Measurements from ENCODE around the gene CFAP99. TPM values are rescaled to one million over a fixed set of nuclear protein-coding genes. Genes with fewer than 3 reads are reported as not detected.

The CFAP99 gene
- total RNA-seq, 6 donors from 2014 or later = 0.57 to 24.7 (median 9.3) TPM

GRCh38 chr4:2387829-2388228 lies 30.9 kb upstream of the CFAP99 start:
- H3K4me1 ChIP-seq = peaks cover 0 to 12% (median 1%) of the 10 kb centered on the region in 4 donors
- H3K4me3 ChIP-seq = no peak overlapping the region
- no peak overlapping the region for H3K27ac ChIP-seq
- WGBS, 2 donors = 96 to 100% methylated on average over 8 of the region's 12 CpGs
- H3K9me3 ChIP-seq = no peaks in the 10 kb centered on the region
- TF ChIP-seq EP300 (IDR thresholded peaks at IDR 0.05) (no peak), POLR2AphosphoS5 (IDR thresholded peaks at IDR 0.05) (no peak), POLR2A (IDR thresholded peaks at IDR 0.05) (no peak)
- TF ChIP-seq, protein P1, sequence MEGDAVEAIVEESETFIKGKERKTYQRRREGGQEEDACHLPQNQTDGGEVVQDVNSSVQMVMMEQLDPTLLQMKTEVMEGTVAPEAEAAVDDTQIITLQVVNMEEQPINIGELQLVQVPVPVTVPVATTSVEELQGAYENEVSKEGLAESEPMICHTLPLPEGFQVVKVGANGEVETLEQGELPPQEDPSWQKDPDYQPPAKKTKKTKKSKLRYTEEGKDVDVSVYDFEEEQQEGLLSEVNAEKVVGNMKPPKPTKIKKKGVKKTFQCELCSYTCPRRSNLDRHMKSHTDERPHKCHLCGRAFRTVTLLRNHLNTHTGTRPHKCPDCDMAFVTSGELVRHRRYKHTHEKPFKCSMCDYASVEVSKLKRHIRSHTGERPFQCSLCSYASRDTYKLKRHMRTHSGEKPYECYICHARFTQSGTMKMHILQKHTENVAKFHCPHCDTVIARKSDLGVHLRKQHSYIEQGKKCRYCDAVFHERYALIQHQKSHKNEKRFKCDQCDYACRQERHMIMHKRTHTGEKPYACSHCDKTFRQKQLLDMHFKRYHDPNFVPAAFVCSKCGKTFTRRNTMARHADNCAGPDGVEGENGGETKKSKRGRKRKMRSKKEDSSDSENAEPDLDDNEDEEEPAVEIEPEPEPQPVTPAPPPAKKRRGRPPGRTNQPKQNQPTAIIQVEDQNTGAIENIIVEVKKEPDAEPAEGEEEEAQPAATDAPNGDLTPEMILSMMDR (IDR thresholded peaks at IDR 0.05) = no peak
- H3K36me3 ChIP-seq = no peaks in the 10 kb centered on the region
- DNase-seq (no peak), ATAC-seq (ENCODE audit: low FRiP score in 2 of 2) (no peak)
- no peaks in the 10 kb centered on the region for H3K27me3 ChIP-seq

GRCh38 chr4:2388429-2389182 lies 30.1 kb upstream of the CFAP99 start:
- DNase-seq (no peak), ATAC-seq (ENCODE audit: low FRiP score in 2 of 2) (no peak)
- H3K27me3 ChIP-seq = no peaks in the 10 kb centered on the region
- 36 to 38% methylated on average over 8 to 9 of the region's 9 CpGs for WGBS, 2 donors
- no peaks in the 10 kb centered on the region for H3K36me3 ChIP-seq
- H3K27ac ChIP-seq = no peak overlapping the region
- H3K4me1 ChIP-seq = peaks cover under 1 to 18% (median 4%) of the 10 kb centered on the region in 4 donors
- TF ChIP-seq POLR2A (IDR thresholded peaks at IDR 0.05) (no peak), POLR2AphosphoS5 (IDR thresholded peaks at IDR 0.05) (no peak)
- H3K9me3 ChIP-seq = no peaks in the 10 kb centered on the region
- no peak overlapping the region for H3K4me3 ChIP-seq

- ATAC-seq (ENCODE audit: low FRiP score in 2 of 2) (no peak), DNase-seq (no peak)
- Histone ChIP-seq H3K36me3 (no peaks in the 10 kb centered on the region), H3K4me3 (no peak overlapping the region), H3K27ac (no peak overlapping the region), H3K4me1 (peaks cover 5 to 24% (median 8%) of the 10 kb centered on the region in 4 donors), H3K27me3 (no peaks in the 10 kb centered on the region), H3K9me3 (no peaks in the 10 kb centered on the region)
- WGBS, 2 donors = 71 to 83% methylated on average over 6 to 9 of the region's 9 CpGs
- TF ChIP-seq POLR2AphosphoS5 (IDR thresholded peaks at IDR 0.05) (no peak), EP300 (IDR thresholded peaks at IDR 0.05) (no peak), POLR2A (IDR thresholded peaks at IDR 0.05) (no peak)
- TF ChIP-seq, protein P1 (IDR thresholded peaks at IDR 0.05) = no peak
These were observed 29.1 kb upstream of the CFAP99 start for GRCh38 chr4:2389691-2390090.

- no peak overlapping the region for H3K27ac ChIP-seq
- no peak for ATAC-seq (ENCODE audit: low FRiP score in 2 of 2)
- H3K4me1 ChIP-seq = peaks cover 5 to 24% (median 8%) of the 10 kb centered on the region in 4 donors
- no peaks in the 10 kb centered on the region for H3K36me3 ChIP-seq
- no peak for TF ChIP-seq EP300 (IDR thresholded peaks at IDR 0.05)
- TF ChIP-seq, protein P1 (IDR thresholded peaks at IDR 0.05) = no peak
- no peak for TF ChIP-seq POLR2AphosphoS5 (IDR thresholded peaks at IDR 0.05)
- no peak for TF ChIP-seq POLR2A (IDR thresholded peaks at IDR 0.05)
- H3K4me3 ChIP-seq = no peak overlapping the region
- WGBS, 2 donors = 56 to 68% methylated on average over 5 to 9 of the region's 9 CpGs
- DNase-seq = no peak
- no peaks in the 10 kb centered on the region for H3K27me3 ChIP-seq
- no peaks in the 10 kb centered on the region for H3K9me3 ChIP-seq
These were observed 28.6 kb upstream of the CFAP99 start for GRCh38 chr4:2390146-2390545.

DNA sequence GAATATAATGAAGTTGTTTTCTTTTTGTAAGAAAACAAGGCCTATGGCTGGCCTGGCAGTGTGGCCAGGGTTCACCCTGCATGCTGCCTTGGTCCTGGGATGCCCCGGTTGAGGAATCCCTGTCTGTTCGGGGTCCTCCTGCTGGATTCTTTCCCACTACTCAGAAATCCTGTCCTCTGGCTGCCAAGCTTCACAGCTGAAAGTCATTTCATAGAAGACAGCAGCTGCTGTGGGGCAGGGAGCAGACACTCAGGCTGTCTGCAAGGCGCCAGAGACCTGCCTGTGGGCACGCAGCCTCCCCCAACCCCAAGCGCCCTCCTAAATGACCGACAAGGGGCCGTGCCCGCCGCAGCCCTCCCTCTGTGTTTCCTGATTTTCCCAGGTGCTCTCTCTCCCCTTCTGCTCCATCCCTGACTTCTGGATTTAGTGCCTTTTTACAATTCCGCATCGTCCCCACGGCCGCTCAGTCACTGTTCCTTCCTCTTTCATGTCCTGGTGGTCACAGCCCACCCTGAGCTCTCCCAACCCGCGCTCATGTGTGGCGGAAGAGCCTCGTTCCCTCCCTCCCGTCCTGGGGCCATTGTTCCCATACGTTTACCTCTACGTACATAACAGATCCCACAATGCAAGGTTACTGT lies 27.9 kb upstream of the CFAP99 start:
- Histone ChIP-seq H3K9me3 (no peaks in the 10 kb centered on the region), H3K4me3 (no peak overlapping the region), H3K27me3 (no peaks in the 10 kb centered on the region), H3K36me3 (no peaks in the 10 kb centered on the region), H3K27ac (no peak overlapping the region), H3K4me1 (peaks cover 5 to 24% (median 8%) of the 10 kb centered on the region in 4 donors)
- ATAC-seq (ENCODE audit: low FRiP score in 2 of 2) (no peak), DNase-seq (no peak)
- TF ChIP-seq, protein P1 (IDR thresholded peaks at IDR 0.05) = no peak
- TF ChIP-seq POLR2AphosphoS5 (IDR thresholded peaks at IDR 0.05) (no peak), POLR2A (IDR thresholded peaks at IDR 0.05) (no peak), EP300 (IDR thresholded peaks at IDR 0.05) (no peak)
- 43 to 55% methylated on average over 19 to 20 of the region's 20 CpGs for WGBS, 2 donors
